Thyroid gland (tissue), 4 donors: ENCODE data around the gene FANCD2. TPM values are rescaled to one million over a fixed set of nuclear protein-coding genes. Genes with fewer than 3 reads are reported as not detected.

Source experiments
- DNase-seq, 2 donors: peaks; one replicate each; pipeline ENCODE4 v3.0.0-alpha.2; 2019
- H3K27ac ChIP-seq, 3 donors: fragments of 200-600 bp; sonication (generic); 1 replicate in 2 of 3; 2 replicates in 1 of 3; pipeline ENCODE4 v1.5.1; 2016 to 2019; ENCODE audit warnings: mild to moderate bottlenecking in 1 of 3, moderate library complexity in 1 of 3
- H3K27me3 ChIP-seq: fragments of 200-600 bp; sonication (generic); one replicate; pipeline ENCODE4 v1.5.1; 2019
- H3K36me3 ChIP-seq, 2 donors: fragments of 200-600 bp; sonication (generic); one replicate each; pipeline ENCODE4 v1.5.1; 2016 to 2019
- H3K4me1 ChIP-seq, 2 donors: fragments of 200-600 bp; sonication (generic); one replicate each; pipeline ENCODE4 v1.5.1; 2017 to 2019
- H3K4me3 ChIP-seq, 3 donors: fragments of 200-600 bp; sonication (generic); replicated peaks in 1 of 3; 1 replicate in 2 of 3; 2 replicates in 1 of 3; pipeline ENCODE4 v1.5.1; 2016; ENCODE audit warnings: mild to moderate bottlenecking in 1 of 3
- H3K9me3 ChIP-seq: fragments of 200-600 bp; sonication (generic); one replicate; pipeline ENCODE4 v1.5.1; 2017
- POLR2A ChIP-seq, 2 donors: fragments of 450-650 bp; IDR thresholded peaks; one replicate each; pipeline ENCODE4 v1.6.1; 2017; ENCODE audit warnings: antibody characterized with exemption in 2 of 2, mild to moderate bottlenecking in 2 of 2, moderate library complexity in 1 of 2
- WGBS, 2 donors: methylation state at CpG; one replicate each; pipeline ENCODE4 v1.1.5; 2017; 5-methylcytosine and 5-hydroxymethylcytosine counted together
- intact Hi-C: fragments of 100-400 bp; cut with DNase I; formaldehyde crosslinking; loops from one replicate; pipeline ENCODE4 v1.15.1; 2023
- total RNA-seq, 4 donors: library from RNA; depleted of rRNA; stranded (reverse); fragments of >200 nt; gene quantifications; one replicate each; pipeline ENCODE4 v1.2.3, GENCODE V29; 2016
- TF ChIP-seq, protein P1 (sequence below), 6 experiments: fragments of 200-600 bp in 3 of 6; fragments of 450-650 bp in 3 of 6; sonication (generic) in 3 of 6; IDR thresholded peaks; one replicate each; pipeline ENCODE4 v1.5.1; 2016 to 2019; ENCODE audit warnings: antibody characterized with exemption in 6 of 6, mild to moderate bottlenecking in 2 of 6, inconsistent platforms in 1 of 6, moderate library complexity in 1 of 6

The FANCD2 gene
- 1 to 10 TPM; 2.0 to 7.9 (median 4.4) TPM for total RNA-seq

GRCh38 chr3:10026084-10026890 lies at the start of gene FANCD2:
Gene FANCD2, plus strand, starts transcription at chr3:10026437. Its CDS starts 2,221 bp downstream, at chr3:10028658.
- Histone ChIP-seq H3K9me3 (no peaks in the 10 kb centered on the region), H3K36me3 (peaks cover 0 to 18% of the 10 kb centered on the region in 2 donors), H3K4me3 (peak within 1 kb of the TSS; percentile 38 to 82 (median 78)), H3K27ac (peak within 1 kb of the TSS; percentile 46 to 67 (median 51)), H3K4me1 (peaks cover 16% of the 10 kb centered on the region in 2 donors), H3K27me3 (no peaks in the 10 kb centered on the region)
- WGBS, 2 donors: 0 to 1% methylated on average over 40 to 54 of the region's 61 CpGs
- intact Hi-C loops: loop anchor here (10.0 kb wide), 3 partner anchors 81 to 119 kb away; partner anchors contain the start of genes BRK1 and VHL
- peak; percentile 83 to 86 for DNase-seq
- TF ChIP-seq POLR2A (IDR thresholded peaks at IDR 0.05): peak; percentile 65 to 80
- TF ChIP-seq, protein P1, sequence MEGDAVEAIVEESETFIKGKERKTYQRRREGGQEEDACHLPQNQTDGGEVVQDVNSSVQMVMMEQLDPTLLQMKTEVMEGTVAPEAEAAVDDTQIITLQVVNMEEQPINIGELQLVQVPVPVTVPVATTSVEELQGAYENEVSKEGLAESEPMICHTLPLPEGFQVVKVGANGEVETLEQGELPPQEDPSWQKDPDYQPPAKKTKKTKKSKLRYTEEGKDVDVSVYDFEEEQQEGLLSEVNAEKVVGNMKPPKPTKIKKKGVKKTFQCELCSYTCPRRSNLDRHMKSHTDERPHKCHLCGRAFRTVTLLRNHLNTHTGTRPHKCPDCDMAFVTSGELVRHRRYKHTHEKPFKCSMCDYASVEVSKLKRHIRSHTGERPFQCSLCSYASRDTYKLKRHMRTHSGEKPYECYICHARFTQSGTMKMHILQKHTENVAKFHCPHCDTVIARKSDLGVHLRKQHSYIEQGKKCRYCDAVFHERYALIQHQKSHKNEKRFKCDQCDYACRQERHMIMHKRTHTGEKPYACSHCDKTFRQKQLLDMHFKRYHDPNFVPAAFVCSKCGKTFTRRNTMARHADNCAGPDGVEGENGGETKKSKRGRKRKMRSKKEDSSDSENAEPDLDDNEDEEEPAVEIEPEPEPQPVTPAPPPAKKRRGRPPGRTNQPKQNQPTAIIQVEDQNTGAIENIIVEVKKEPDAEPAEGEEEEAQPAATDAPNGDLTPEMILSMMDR (IDR thresholded peaks at IDR 0.05): peak in 1 of 6 experiments; percentile 10

GRCh38 chr3:9976721-9977709 lies 49.2 kb upstream of the FANCD2 start:
- H3K9me3 ChIP-seq: no peaks in the 10 kb centered on the region
- peak; percentile 68 to 84 for DNase-seq
- TF ChIP-seq, protein P1 (IDR thresholded peaks at IDR 0.05): no peak
- peak in 1 of 2 donors; percentile 8 for TF ChIP-seq POLR2A (IDR thresholded peaks at IDR 0.05)
- intact Hi-C loops: no loop called here
- peak overlapping the region; percentile 54 to 80 (median 73) for H3K27ac ChIP-seq
- WGBS, 2 donors: 44 to 70% methylated on average over 7 of the region's 7 CpGs
- peaks cover 10 to 28% of the 10 kb centered on the region in 2 donors for H3K36me3 ChIP-seq
- peaks cover 6 to 22% of the 10 kb centered on the region in 2 donors for H3K4me1 ChIP-seq
- no peaks in the 10 kb centered on the region for H3K27me3 ChIP-seq
- H3K4me3 ChIP-seq: no peak overlapping the region

GRCh38 chr3:9978710-9979305 lies 47.4 kb upstream of the FANCD2 start:
- Histone ChIP-seq H3K4me3 (no peak overlapping the region), H3K36me3 (peaks cover 0 to 10% of the 10 kb centered on the region in 2 donors), H3K27me3 (no peaks in the 10 kb centered on the region), H3K9me3 (no peaks in the 10 kb centered on the region), H3K4me1 (peaks cover 10 to 32% of the 10 kb centered on the region in 2 donors), H3K27ac (peak overlapping the region in 1 of 3 donors; percentile 18)
- intact Hi-C loops: no loop called here
- TF ChIP-seq, protein P1 (IDR thresholded peaks at IDR 0.05): no peak
- TF ChIP-seq POLR2A (IDR thresholded peaks at IDR 0.05): no peak
- 88 to 89% methylated on average over 8 of the region's 8 CpGs for WGBS, 2 donors
- no peak for DNase-seq

DNA sequence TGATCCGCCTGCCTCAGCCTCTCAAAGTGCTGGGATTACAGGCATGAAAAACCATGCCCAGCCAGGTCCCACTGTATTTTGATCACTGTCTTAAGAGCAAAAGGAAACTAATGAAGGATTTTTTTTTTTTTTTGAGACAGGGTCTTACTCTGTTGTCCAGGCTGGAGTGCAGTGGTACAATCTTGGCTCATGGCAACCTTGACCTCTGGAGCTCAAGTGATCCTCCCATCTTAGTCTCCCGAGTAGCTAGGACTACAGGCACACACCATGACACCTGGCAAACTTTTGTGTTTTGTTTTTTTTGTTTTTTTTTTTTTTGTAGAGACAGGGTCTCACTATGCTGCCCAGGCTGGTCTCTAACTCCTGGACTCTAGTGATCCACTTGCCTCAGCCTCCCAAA lies 46.0 kb upstream of the FANCD2 start:
- WGBS, 2 donors: 94 to 100% methylated on average over 2 of the region's 2 CpGs
- TF ChIP-seq, protein P1 (IDR thresholded peaks at IDR 0.05): no peak
- no peak for TF ChIP-seq POLR2A (IDR thresholded peaks at IDR 0.05)
- peaks cover 0 to under 1% of the 10 kb centered on the region in 2 donors for H3K36me3 ChIP-seq
- no peaks in the 10 kb centered on the region for H3K9me3 ChIP-seq
- peaks cover 13 to 36% of the 10 kb centered on the region in 2 donors for H3K4me1 ChIP-seq
- no peaks in the 10 kb centered on the region for H3K27me3 ChIP-seq
- intact Hi-C loops: no loop called here
- no peak overlapping the region for H3K4me3 ChIP-seq
- no peak overlapping the region for H3K27ac ChIP-seq
- DNase-seq: no peak
